Aorta (tissue), 5 donors: ENCODE data around the gene AHNAK2. TPM values are rescaled to one million over a fixed set of nuclear protein-coding genes. Genes with fewer than 3 reads are reported as not detected.
A peak's percentile ranks its signal among the peaks of the same experiment; 100 is the strongest.
"Not testable (repeated sequence)": the region's sequence is repeated elsewhere in the genome, so short reads cannot be mapped to it uniquely, and the experiment has no call there.

ENCODE experiments used
- ATAC-seq: fragments of 200-7000 bp; cut with Tn5 transposase; one replicate; pipeline ENCODE4 v1.9.1; 2022; ENCODE audit warnings: moderate library complexity; ENCODE audit not compliant: low FRiP score
- DNase-seq, 2 donors: peaks; one replicate each; pipeline ENCODE4 v3.0.0-alpha.2; 2020
- H3K27ac ChIP-seq, 2 donors: one replicate each; pipeline ENCODE4 v1.5.1; 2013; ENCODE audit warnings: low read length in 2 of 2, mild to moderate bottlenecking in 2 of 2, moderate library complexity in 2 of 2, control low read depth in 1 of 2, inconsistent platforms in 1 of 2, low read depth in 1 of 2
- H3K27me3 ChIP-seq, 2 donors: one replicate each; pipeline ENCODE4 v1.6.1; 2013; ENCODE audit warnings: control low read depth in 1 of 2, low read length in 1 of 2, mild to moderate bottlenecking in 1 of 2, moderate library complexity in 1 of 2; ENCODE audit not compliant: insufficient read depth in 2 of 2, control insufficient read depth in 1 of 2
- H3K36me3 ChIP-seq, 2 donors: one replicate each; pipeline ENCODE4 v1.6.1; 2013; ENCODE audit warnings: control low read depth in 1 of 2, low read length in 1 of 2, mild to moderate bottlenecking in 1 of 2; ENCODE audit not compliant: insufficient read depth in 2 of 2, control insufficient read depth in 1 of 2
- H3K4me1 ChIP-seq, 2 donors: one replicate each; pipeline ENCODE4 v1.6.1; 2013; ENCODE audit warnings: low read length in 2 of 2, control low read depth in 1 of 2, mild to moderate bottlenecking in 1 of 2, moderate library complexity in 1 of 2; ENCODE audit not compliant: insufficient read depth in 2 of 2, control insufficient read depth in 1 of 2
- H3K4me3 ChIP-seq, 2 donors: one replicate each; pipeline ENCODE4 v1.5.1; 2013; ENCODE audit warnings: low read length in 2 of 2, control low read depth in 1 of 2, mild to moderate bottlenecking in 1 of 2
- H3K9me3 ChIP-seq: one replicate; pipeline ENCODE4 v1.6.1; 2013; ENCODE audit warnings: mild to moderate bottlenecking, low read length; ENCODE audit not compliant: control insufficient read depth
- WGBS, 2 donors: extraction: QIAGEN DNeasy Blood & Tissue Kit; methylation state at CpG; one replicate each; pipeline ENCODE4 v1.1.7; 2013; 5-methylcytosine and 5-hydroxymethylcytosine counted together
- intact Hi-C, 2 donors: fragments of 100-400 bp; cut with DNase I; formaldehyde crosslinking; loops; one replicate each; pipeline versions ENCODE4 v1.14.2 to v1.15.0; 2022
- long read RNA-seq, 2 donors: library from polyadenylated mRNA; unstranded; transcript quantifications; one replicate each; pipeline ENCODE4 v2.0.0, GENCODE V29; 2020 to 2021
- polyA plus RNA-seq, 2 donors: library from polyadenylated mRNA; stranded (reverse); fragments of 200-250 nt; gene quantifications; one replicate each; pipeline ENCODE4 v1.2.3, GENCODE V29; 2013
- total RNA-seq, 2 donors: library from RNA; stranded (reverse); fragmentation: NEBNext Ultra II Directional; extraction: Animal tissue kit (Norgen Biotek cat#: 25700); gene quantifications; one replicate each; pipeline ENCODE4 v1.2.1, GENCODE V29; 2021
- donor health status: healthy with polysubstance abuse.
- donor health status: Bipolar disorder and iron deficiency.
- donor health status: DM: no; HTN: no; CAD: no.
- donor health status: DM: no; HTN: no; CAD: no.
- donor health status: DM: yes; HTN: yes; CAD: no.

AHNAK2 gene
- total RNA-seq = 10 to 100 TPM; 25.5 to 61.3 TPM
- polyA plus RNA-seq = 10 to 100 TPM in 1 of 2 donors, 1 to 10 TPM in 1; 4.6 to 10.6 TPM
- long read RNA-seq, donor 1, partial matches to known transcripts = 3 of 56 reads
- long read RNA-seq, donor 1, other reads (novel, unspliced or antisense) = 53 of 56 reads
- long read RNA-seq, donor 2, full-length matches to known transcripts = 3 of 24 reads
- long read RNA-seq, donor 2, partial matches to known transcripts = 0 of 24 reads
- long read RNA-seq, donor 2, other reads (novel, unspliced or antisense) = 21 of 24 reads

DNA sequence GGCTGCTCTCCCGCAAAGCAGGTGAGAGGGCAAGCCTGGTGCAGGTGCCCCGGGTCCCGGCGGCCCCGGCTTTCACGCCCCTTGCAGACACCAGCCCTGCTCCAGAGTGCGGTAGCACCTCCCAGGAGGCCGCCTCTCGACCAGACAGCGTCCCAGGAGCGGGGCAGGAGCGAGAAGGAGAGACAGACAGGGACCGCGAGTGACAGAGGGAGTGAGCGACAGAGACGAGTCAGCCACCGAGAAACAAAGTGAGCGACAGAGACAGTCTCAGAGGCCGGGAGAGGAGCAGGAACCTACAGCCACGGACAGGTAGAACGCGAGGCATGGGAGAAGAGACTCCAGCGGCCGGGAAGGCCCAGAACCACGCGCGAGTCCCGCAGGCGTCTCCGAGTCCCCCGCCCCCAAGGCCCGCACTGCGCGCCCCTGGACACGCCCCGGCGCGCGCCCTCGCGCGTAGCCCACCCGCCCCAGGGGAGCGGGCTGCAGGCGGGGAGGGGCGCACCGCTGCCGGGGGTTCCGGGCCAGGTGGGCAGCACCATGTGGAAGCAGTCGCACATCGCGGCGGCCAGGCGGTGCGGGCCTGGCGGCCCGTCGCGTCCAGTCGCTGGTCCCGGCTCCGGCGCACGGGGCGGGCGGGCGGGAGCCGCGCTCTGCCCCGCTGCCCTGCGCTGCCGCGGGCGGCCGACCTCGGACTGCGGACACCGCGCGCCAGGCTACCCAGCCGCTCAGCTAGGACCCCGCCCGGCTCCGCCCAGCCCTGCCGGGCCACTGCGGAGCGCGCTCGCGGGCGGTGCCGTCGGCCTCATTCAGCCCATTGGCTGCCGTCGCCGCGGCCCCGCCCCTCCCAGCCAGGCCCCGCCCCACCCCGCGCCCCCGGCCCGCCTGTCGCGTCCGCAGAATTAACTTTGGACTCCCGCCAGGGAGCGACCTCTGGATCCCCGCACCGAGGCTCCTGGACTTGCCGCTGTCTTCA, at the start of gene AHNAK2:
AHNAK2 (minus strand) TSS at position 694 of the 973 bp plus-strand sequence; CDS start at position 557, 137 bp downstream.
- WGBS, 2 donors = 7 to 15% methylated on average over 32 to 111 of the region's 111 CpGs
- Histone ChIP-seq H3K27ac (no peak within 1 kb of the TSS), H3K9me3 (no peaks in the 10 kb centered on the region), H3K27me3 (no peaks in the 10 kb centered on the region), H3K36me3 (no peaks in the 10 kb centered on the region), H3K4me3 (peak within 1 kb of the TSS; percentile 24 to 35), H3K4me1 (no peaks in the 10 kb centered on the region)
- peak; percentile 54 for ATAC-seq
- DNase-seq = peak; percentile 89 to 94
- intact Hi-C loops = loop anchor here (2.0 kb wide), 2 partner anchors 43 to 67 kb away; partner anchors contain the start of gene CDCA4 (in 1 of the 2)

DNA sequence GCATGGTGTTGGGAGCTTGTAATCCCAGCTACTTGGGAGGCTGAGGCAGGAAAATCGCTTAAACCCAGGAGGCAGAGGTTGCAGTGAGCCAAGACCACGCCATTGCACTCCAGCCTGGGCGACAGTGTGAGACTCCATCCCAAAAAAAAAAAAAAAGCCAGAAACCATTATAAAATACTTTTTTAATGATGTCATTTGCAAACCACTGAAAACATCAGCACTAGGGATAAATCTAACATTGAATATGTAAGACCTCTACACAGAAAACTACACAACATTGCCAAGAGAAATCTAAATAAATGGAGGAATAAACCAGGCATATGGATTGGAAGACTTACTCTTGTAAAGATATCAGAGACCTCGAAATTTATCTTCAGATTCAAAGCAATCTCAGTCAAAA, 49.5 kb upstream of the AHNAK2 start:
- H3K4me1 ChIP-seq, ATAC-seq, H3K27me3 ChIP-seq, H3K4me3 ChIP-seq, H3K9me3 ChIP-seq, intact Hi-C loops, DNase-seq, H3K36me3 ChIP-seq, H3K27ac ChIP-seq: not testable (repeated sequence)
- WGBS, 2 donors = 40% methylated on average over 4 of the region's 4 CpGs

DNA sequence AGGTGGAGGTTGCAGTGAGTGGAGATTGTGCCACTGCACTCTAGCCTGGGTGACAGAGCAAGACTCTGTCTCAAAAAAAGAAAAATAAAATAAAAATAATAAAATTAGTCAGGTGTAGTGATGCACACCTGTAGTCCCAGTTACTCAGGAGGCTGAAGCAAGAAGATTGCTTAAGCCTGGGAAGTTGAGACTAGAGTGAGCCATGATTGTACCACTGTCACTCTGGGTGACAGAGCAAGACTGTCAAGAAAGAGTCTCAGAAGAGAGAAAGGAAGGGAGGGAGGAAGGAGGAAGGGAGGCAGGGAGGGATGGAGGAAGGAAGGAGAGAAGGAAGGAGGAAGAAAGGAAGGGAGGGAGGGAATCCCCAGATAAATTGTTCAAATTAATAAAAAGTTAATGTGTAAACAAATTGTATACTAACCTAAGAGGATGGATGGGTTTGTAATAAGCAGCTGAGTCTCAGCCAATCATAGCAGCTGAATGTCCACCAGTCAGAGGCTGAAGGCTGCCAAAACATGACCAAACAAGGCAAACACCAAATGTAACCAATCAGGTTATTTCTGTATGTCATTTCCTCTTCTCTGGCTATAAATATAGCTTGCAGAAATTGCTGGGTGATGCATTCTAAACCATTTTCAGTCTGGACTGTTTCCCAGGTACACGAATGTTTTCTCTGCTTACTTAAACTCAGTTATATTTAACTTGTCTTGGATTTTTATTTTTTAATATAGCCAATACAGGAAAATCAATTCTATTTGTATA, 48.8 kb upstream of the AHNAK2 start:
- Histone ChIP-seq H3K9me3 (no peaks in the 10 kb centered on the region), H3K27ac (no peak overlapping the region), H3K4me1 (no peaks in the 10 kb centered on the region), H3K4me3 (no peak overlapping the region), H3K36me3 (no peaks in the 10 kb centered on the region), H3K27me3 (no peaks in the 10 kb centered on the region)
- ATAC-seq (no peak), DNase-seq (no peak)
- intact Hi-C loops = no loop called here
- 2 to 3% methylated on average over 1 of the region's 1 CpG for WGBS, 2 donors

DNA sequence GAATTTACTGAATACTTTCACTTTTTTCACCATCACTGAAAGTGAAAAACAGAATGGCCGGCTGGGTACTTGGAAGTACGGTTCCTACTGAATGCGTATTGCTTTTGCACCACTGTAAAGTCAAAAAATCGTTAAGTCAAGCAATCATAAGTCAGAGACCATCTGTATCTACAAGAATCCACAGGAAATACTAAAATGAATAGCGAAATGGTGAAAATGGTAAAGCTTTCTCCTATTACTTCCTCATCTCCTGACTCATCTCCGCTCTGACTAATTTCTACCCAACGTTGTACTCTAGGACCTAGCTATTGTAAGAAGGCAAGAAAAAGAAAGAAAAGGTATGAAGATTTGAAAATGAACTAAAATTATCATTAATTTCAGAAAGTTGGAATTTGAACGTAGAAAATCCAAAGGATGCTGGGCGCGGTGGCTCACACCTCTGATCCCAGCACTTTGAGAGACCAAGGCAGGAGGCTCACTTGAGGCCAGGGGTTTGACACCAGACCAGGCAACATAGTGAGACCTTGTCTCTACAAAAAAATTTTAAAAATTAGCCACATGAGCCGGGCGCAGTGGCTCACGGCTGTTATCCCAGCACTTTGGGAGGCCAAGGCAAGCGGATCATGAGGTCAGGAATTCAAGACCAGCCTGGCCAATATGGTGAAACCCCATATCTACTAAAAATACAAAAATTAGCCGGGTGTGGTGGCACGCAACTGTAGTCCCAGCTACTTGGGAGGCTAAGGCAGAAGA, 48.0 kb upstream of the AHNAK2 start:
- H3K27me3 ChIP-seq = no peaks in the 10 kb centered on the region
- no peaks in the 10 kb centered on the region for H3K4me1 ChIP-seq
- no peaks in the 10 kb centered on the region for H3K9me3 ChIP-seq
- no peaks in the 10 kb centered on the region for H3K36me3 ChIP-seq
- H3K4me3 ChIP-seq = no peak overlapping the region
- ATAC-seq (no peak), DNase-seq (peak in 1 of 2 donors; percentile 32)
- 94% methylated on average over 16 of the region's 16 CpGs for WGBS, 2 donors
- intact Hi-C loops = no loop called here
- H3K27ac ChIP-seq = no peak overlapping the region

DNA sequence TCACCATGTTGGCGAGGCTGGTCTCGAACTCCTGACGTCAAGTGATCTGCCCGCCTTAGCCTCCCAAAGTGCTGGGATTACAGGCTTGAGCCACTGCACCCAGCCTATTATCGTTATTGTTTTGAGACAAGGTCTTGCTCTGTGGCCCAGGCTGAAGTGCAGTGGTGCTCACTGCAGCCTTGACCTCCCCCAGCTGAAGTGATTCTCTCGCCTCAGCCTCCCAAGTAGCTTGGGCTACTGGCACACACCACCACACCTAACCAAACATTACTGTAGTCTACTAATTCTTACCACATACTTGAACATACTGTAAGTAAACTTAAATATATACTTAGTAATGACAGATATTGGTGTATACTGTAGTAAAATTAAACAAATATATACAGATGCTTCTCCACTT, 47.3 kb upstream of the AHNAK2 start:
- no peak overlapping the region for H3K27ac ChIP-seq
- WGBS, 2 donors = 95 to 97% methylated on average over 6 of the region's 6 CpGs
- H3K4me3 ChIP-seq = no peak overlapping the region
- no peaks in the 10 kb centered on the region for H3K36me3 ChIP-seq
- intact Hi-C loops = no loop called here
- no peaks in the 10 kb centered on the region for H3K9me3 ChIP-seq
- peak in 1 of 2 donors; percentile 14 for DNase-seq
- H3K4me1 ChIP-seq = no peaks in the 10 kb centered on the region
- no peaks in the 10 kb centered on the region for H3K27me3 ChIP-seq
- ATAC-seq = no peak

DNA sequence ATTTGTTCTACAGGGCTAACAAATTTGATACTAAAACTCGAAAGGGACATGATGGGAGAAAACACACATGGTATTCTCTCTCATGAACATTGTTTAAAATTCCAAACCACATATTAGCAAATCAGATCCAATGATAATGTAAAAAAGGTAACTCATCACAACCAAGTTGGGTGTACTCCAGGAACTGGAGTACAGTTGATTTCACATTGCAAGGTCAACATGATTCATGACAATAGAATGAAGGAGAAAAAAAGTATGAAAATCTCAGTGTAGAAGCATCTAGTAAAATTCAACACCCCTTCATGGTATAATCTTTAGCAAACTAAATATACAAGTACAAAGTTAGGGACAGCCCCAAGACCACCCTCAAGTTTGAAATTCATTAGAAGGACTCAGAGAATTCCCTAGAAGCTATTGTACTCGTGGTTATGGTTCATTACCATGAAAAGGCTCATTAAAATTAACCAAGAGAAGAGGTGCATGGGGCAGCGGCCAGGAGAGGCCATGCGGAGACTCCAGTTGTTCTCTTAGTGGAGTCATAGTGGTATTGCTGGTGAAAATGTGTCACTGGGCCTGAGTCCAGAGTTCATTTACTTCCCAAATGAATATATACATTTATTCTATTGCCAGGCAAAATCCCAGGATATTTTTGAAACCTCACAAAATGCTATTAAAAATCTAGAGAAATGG, 45.8 kb upstream of the AHNAK2 start:
- H3K36me3 ChIP-seq = no peaks in the 10 kb centered on the region
- no peaks in the 10 kb centered on the region for H3K9me3 ChIP-seq
- H3K4me1 ChIP-seq = no peaks in the 10 kb centered on the region
- ATAC-seq = no peak
- no peak overlapping the region for H3K27ac ChIP-seq
- no peaks in the 10 kb centered on the region for H3K27me3 ChIP-seq
- H3K4me3 ChIP-seq = no peak overlapping the region
- DNase-seq = no peak
- 70 to 75% methylated on average over 4 of the region's 4 CpGs for WGBS, 2 donors
- intact Hi-C loops = loop anchor here in 1 of 2 donors (5.0 kb wide), 1 partner anchor 52 kb away; no protein-coding TSS in a partner anchor

DNA sequence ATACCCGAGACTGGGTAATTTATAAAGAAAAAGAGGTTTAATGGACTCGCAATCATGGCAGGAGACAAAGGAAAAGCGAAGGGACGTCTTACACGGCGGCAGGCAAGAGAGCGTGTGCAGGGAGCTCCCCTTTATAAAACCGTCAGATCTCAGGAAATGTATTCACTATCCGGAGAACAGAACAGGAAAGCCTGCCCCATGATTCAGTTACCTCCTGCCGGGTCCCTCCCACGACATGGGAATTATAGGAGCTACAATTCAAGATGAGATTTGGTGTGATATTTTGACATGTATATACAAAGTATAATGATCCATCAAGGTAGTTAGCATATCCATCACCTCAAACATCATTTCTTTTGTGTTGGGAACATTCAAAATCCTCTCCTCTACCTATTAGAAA, 45.0 kb upstream of the AHNAK2 start:
- Histone ChIP-seq H3K27me3 (no peaks in the 10 kb centered on the region), H3K36me3 (no peaks in the 10 kb centered on the region), H3K27ac (no peak overlapping the region), H3K4me1 (no peaks in the 10 kb centered on the region), H3K9me3 (no peaks in the 10 kb centered on the region), H3K4me3 (no peak overlapping the region)
- DNase-seq = no peak
- intact Hi-C loops = loop anchor here in 1 of 2 donors (5.0 kb wide), 1 partner anchor 51 kb away; no protein-coding TSS in a partner anchor
- no peak for ATAC-seq
- 83 to 86% methylated on average over 11 of the region's 11 CpGs for WGBS, 2 donors
